SK-N-SH treated with all-trans-retinoic acid at 6 μM for 48 hours (cell line): Measurements from ENCODE around the gene STARD13.
A peak's percentile ranks its signal among the peaks of the same experiment; 100 is the strongest.

Experiments
- ATAC-seq: fragments of 200-7000 bp; cut with Tn5 transposase; 3 replicates; pipeline ENCODE4 v1.9.1; 2020; ENCODE audit warnings: mild to moderate bottlenecking, moderate library complexity
- ARNTL ChIP-seq: fragments of 450-650 bp; formaldehyde crosslinking; IDR thresholded peaks from 2 replicates; pipeline ENCODE4 v1.5.0; 2020; ENCODE audit warnings: low read depth, mild to moderate bottlenecking, moderate library complexity, borderline replicate concordance
- CSRNP3 ChIP-seq: fragments of 250-450 bp; sonication (Bioruptor Pico); IDR thresholded peaks from 2 replicates; pipeline ENCODE4 v1.5.1; 2021; ENCODE audit warnings: mild to moderate bottlenecking, moderate library complexity
- ESRRG ChIP-seq: fragments of 250-450 bp; sonication (Bioruptor Pico); IDR thresholded peaks from 2 replicates; pipeline ENCODE4 v1.6.1; 2021; ENCODE audit warnings: mild to moderate bottlenecking
- GLIS3 ChIP-seq: fragments of 250-450 bp; sonication (Bioruptor Pico); IDR thresholded peaks from 2 replicates; pipeline ENCODE4 v1.5.0; 2020; ENCODE audit warnings: mild to moderate bottlenecking, moderate library complexity
- OSR1 ChIP-seq: fragments of 250-450 bp; sonication (Bioruptor Pico); IDR thresholded peaks from 2 replicates; pipeline ENCODE4 v1.8.0; 2022; ENCODE audit warnings: moderate library complexity, mild to moderate bottlenecking, inconsistent platforms
- PATZ1 ChIP-seq: fragments of 250-450 bp; sonication (Bioruptor Pico); IDR thresholded peaks from 2 replicates; pipeline ENCODE4 v1.8.0; 2020; ENCODE audit warnings: mild to moderate bottlenecking, moderate library complexity, borderline replicate concordance
- POU6F1 ChIP-seq: fragments of 250-450 bp; sonication (Bioruptor Pico); IDR thresholded peaks from 2 replicates; pipeline ENCODE4 v1.8.0; 2021; ENCODE audit warnings: low read depth, mild to moderate bottlenecking, moderate library complexity, borderline replicate concordance
- PPARA ChIP-seq: fragments of 250-450 bp; sonication (Bioruptor Pico); IDR thresholded peaks from 2 replicates; pipeline ENCODE4 v1.5.0; 2020; ENCODE audit warnings: mild to moderate bottlenecking, borderline replicate concordance
- RARB ChIP-seq: fragments of 250-450 bp; sonication (Bioruptor Pico); IDR thresholded peaks from 2 replicates; pipeline ENCODE4 v1.8.0; 2021; ENCODE audit warnings: mild to moderate bottlenecking, moderate library complexity
- SNAI2 ChIP-seq: fragments of 250-450 bp; sonication (Bioruptor Pico); IDR thresholded peaks from 2 replicates; pipeline ENCODE4 v1.5.0; 2020; ENCODE audit warnings: mild to moderate bottlenecking, moderate library complexity
- TCF4 ChIP-seq: fragments of 250-450 bp; sonication (Bioruptor Pico); IDR thresholded peaks from 2 replicates; pipeline ENCODE4 v1.8.0; 2021; ENCODE audit warnings: mild to moderate bottlenecking, moderate library complexity, borderline replicate concordance
- TOX ChIP-seq: fragments of 250-450 bp; sonication (Bioruptor Pico); IDR thresholded peaks from 2 replicates; pipeline ENCODE4 v1.8.0; 2021; ENCODE audit warnings: mild to moderate bottlenecking, moderate library complexity, borderline replicate concordance
- TSHZ2 ChIP-seq: fragments of 250-450 bp; sonication (Bioruptor Pico); IDR thresholded peaks from 2 replicates; pipeline ENCODE4 v1.5.0; 2020; ENCODE audit warnings: mild to moderate bottlenecking, moderate library complexity
- ZC3H10 ChIP-seq: fragments of 250-450 bp; sonication (Bioruptor Pico); IDR thresholded peaks from 2 replicates; pipeline ENCODE4 v1.5.1; 2021; ENCODE audit warnings: mild to moderate bottlenecking, moderate library complexity
- ZFP3 ChIP-seq: fragments of 250-450 bp; sonication (Bioruptor Pico); IDR thresholded peaks from 2 replicates; pipeline ENCODE4 v1.5.0; 2020; ENCODE audit warnings: mild to moderate bottlenecking, moderate library complexity
- ZFP30 ChIP-seq: fragments of 450-650 bp; formaldehyde crosslinking; IDR thresholded peaks from 2 replicates; pipeline ENCODE4 v1.5.0; 2022; ENCODE audit warnings: mild to moderate bottlenecking, moderate library complexity
- ZNF565 ChIP-seq: fragments of 450-650 bp; formaldehyde crosslinking; conservative IDR thresholded peaks from 2 replicates; pipeline ENCODE4 v1.5.0; 2020; ENCODE audit warnings: low read depth, mild to moderate bottlenecking, moderate library complexity
- ZNF70 ChIP-seq: fragments of 450-650 bp; formaldehyde crosslinking; IDR thresholded peaks from 2 replicates; pipeline ENCODE4 v1.5.0; 2020; ENCODE audit warnings: mild to moderate bottlenecking, moderate library complexity
- ZNF8 ChIP-seq: fragments of 450-650 bp; formaldehyde crosslinking; IDR thresholded peaks from 2 replicates; pipeline ENCODE4 v1.5.0; 2020; ENCODE audit warnings: mild to moderate bottlenecking, moderate library complexity

The STARD13 gene

GRCh38 chr13:33116321-33117010 is 169.1 kb downstream of the STARD13 start:
- TF ChIP-seq OSR1 (CRISPR knock-in tag): no peak
- no peak for TF ChIP-seq ZNF8 (CRISPR knock-in tag)
- no peak for TF ChIP-seq PPARA (CRISPR knock-in tag)
- peak; percentile 70; the same call in 1 of the 2 replicates for TF ChIP-seq TCF4 (CRISPR knock-in tag)
- TF ChIP-seq, all 23 proteins: peak for 1
- ATAC-seq: no peak

- no peak for ATAC-seq
- TF ChIP-seq ZNF70 (CRISPR knock-in tag) (no peak), ARNTL (CRISPR knock-in tag) (no peak), CSRNP3 (CRISPR knock-in tag) (no peak), TSHZ2 (CRISPR knock-in tag) (no peak), TOX (CRISPR knock-in tag) (no peak), ZFP3 (no peak)
Observed at GRCh38 chr13:33115274-33115673, 170.3 kb downstream of the STARD13 start.

- no peak for ATAC-seq
- TF ChIP-seq ZC3H10 (CRISPR knock-in tag) (no peak), TOX (CRISPR knock-in tag) (no peak), ZNF565 (CRISPR knock-in tag) (no peak), ZNF8 (CRISPR knock-in tag) (no peak), PATZ1 (CRISPR knock-in tag) (no peak), POU6F1 (CRISPR knock-in tag) (no peak), TSHZ2 (CRISPR knock-in tag) (no peak), ZNF70 (CRISPR knock-in tag) (no peak), ZFP30 (no peak), TCF4 (CRISPR knock-in tag) (no peak)
- TF ChIP-seq, all 23 proteins: peak for 0
Observed at GRCh38 chr13:33114146-33114545, 171.4 kb downstream of the STARD13 start.

- no peak for ATAC-seq
- TF ChIP-seq RARB (no peak), GLIS3 (no peak), CSRNP3 (CRISPR knock-in tag) (no peak), TCF4 (CRISPR knock-in tag) (no peak), ESRRG (CRISPR knock-in tag) (no peak), SNAI2 (CRISPR knock-in tag) (no peak), TSHZ2 (CRISPR knock-in tag) (no peak), ARNTL (CRISPR knock-in tag) (no peak), ZC3H10 (CRISPR knock-in tag) (no peak)
Observed at GRCh38 chr13:33112766-33113165, 172.8 kb downstream of the STARD13 start.
